Transverse colon (tissue), 4 donors: Measurements from ENCODE around the gene AIF1L. TPM values are rescaled to one million over a fixed set of nuclear protein-coding genes. Genes with fewer than 3 reads are reported as not detected.

Experiments
- DNase-seq: peaks from one replicate; pipeline ENCODE4 v3.0.0-alpha.2; 2019
- H3K27ac ChIP-seq, 4 donors: fragments of 200-600 bp; sonication (generic); 2 replicates each; pipeline ENCODE4 v1.5.1; 2016 to 2018; ENCODE audit warnings: inconsistent platforms in 4 of 4
- H3K27me3 ChIP-seq: fragments of 200-600 bp; sonication (generic); 2 replicates; pipeline ENCODE4 v1.5.1; 2017; ENCODE audit warnings: inconsistent platforms
- H3K36me3 ChIP-seq, 4 donors: fragments of 200-600 bp; sonication (generic); 2 replicates each; pipeline ENCODE4 v1.5.1; 2017 to 2019; ENCODE audit warnings: inconsistent platforms in 4 of 4
- H3K4me1 ChIP-seq, 4 donors: fragments of 200-600 bp; sonication (generic); 2 replicates each; pipeline ENCODE4 v1.5.1; 2017 to 2020; ENCODE audit warnings: inconsistent platforms in 4 of 4
- H3K4me3 ChIP-seq, 4 donors: fragments of 200-600 bp; sonication (generic); 1 replicate in 1 of 4; 2 replicates in 3 of 4; pipeline versions ENCODE4 v1.5.1 to v1.6.1; 2017 to 2019; ENCODE audit warnings: inconsistent platforms in 4 of 4
- H3K9me3 ChIP-seq, 2 donors: fragments of 200-600 bp; sonication (generic); 2 replicates each; pipeline ENCODE4 v1.5.1; 2017 to 2019; ENCODE audit warnings: inconsistent platforms in 2 of 2
- CTCF ChIP-seq, 5 experiments: fragments of 200-600 bp in 3 of 5; fragments of 450-650 bp in 2 of 5; sonication (generic) in 3 of 5; IDR thresholded peaks; 1 replicate in 2 of 5; 2 replicates in 3 of 5; pipeline ENCODE4 v1.5.1; 2016 to 2017; ENCODE audit warnings: antibody characterized with exemption in 5 of 5, inconsistent platforms in 3 of 5, mild to moderate bottlenecking in 2 of 5, moderate library complexity in 1 of 5
- EP300 ChIP-seq: sonication (generic); formaldehyde crosslinking; IDR thresholded peaks from one replicate; pipeline ENCODE4 v1.6.1; 2017; ENCODE audit warnings: antibody characterized with exemption, low read depth
- POLR2A ChIP-seq: fragments of 450-650 bp; IDR thresholded peaks from one replicate; pipeline ENCODE4 v1.6.1; 2016; ENCODE audit warnings: antibody characterized with exemption, mild to moderate bottlenecking, moderate library complexity
- POLR2AphosphoS5 ChIP-seq, 3 donors: sonication (generic); formaldehyde crosslinking; IDR thresholded peaks; one replicate each; pipeline ENCODE4 v1.6.1; 2016; ENCODE audit warnings: antibody characterized with exemption in 3 of 3
- WGBS, 2 donors: methylation state at CpG; one replicate each; pipeline ENCODE4 v1.1.5; 2018; ENCODE audit warnings: low coverage in 1 of 2; 5-methylcytosine and 5-hydroxymethylcytosine counted together
- in situ Hi-C, 4 donors: fragments of 200-750 bp; cut with MboI; loops; one replicate each; pipeline versions ENCODE4 v1.15.0 to v1.15.1; 2017; ENCODE audit warnings: low sequenced_read_pairs in 3 of 4, low pct_ligation_motif_present in 1 of 4, low pct_unique_long_range_greater_than_20kb in 1 of 4
- intact Hi-C: fragments of 100-400 bp; cut with DNase I; formaldehyde crosslinking; loops from one replicate; pipeline ENCODE4 v1.15.1; 2023; ENCODE audit warnings: low total_unique reads
- total RNA-seq, 4 donors: library from RNA; depleted of rRNA; stranded (reverse); fragments of >200 nt; gene quantifications; one replicate each; pipeline ENCODE4 v1.1.0, GENCODE V29; 2016

Gene AIF1L
- total RNA-seq, 4 donors from 2014 or later = 0.75 to 4.4 (median 1.7) TPM

GRCh38 chr9:131065599-131065998, 30.7 kb upstream of the AIF1L start:
- TF ChIP-seq EP300 (no peak), POLR2A (no peak), POLR2AphosphoS5 (IDR thresholded peaks at IDR 0.05) (no peak), CTCF (IDR thresholded peaks at IDR 0.05) (no peak)
- Histone ChIP-seq H3K27ac (no peak overlapping the region), H3K27me3 (no peaks in the 10 kb centered on the region), H3K36me3 (no peaks in the 10 kb centered on the region), H3K9me3 (no peaks in the 10 kb centered on the region), H3K4me3 (no peak overlapping the region), H3K4me1 (no peaks in the 10 kb centered on the region)
- no peak for DNase-seq
- in situ Hi-C loops (loop anchor here in 2 of 4 donors (25.0 kb wide), 1 partner anchor 272 kb away; no protein-coding TSS in a partner anchor), intact Hi-C loops (no loop called here)
- WGBS, 2 donors = 88 to 94% methylated on average over 7 of the region's 7 CpGs

- no peaks in the 10 kb centered on the region for H3K4me1 ChIP-seq
- H3K27me3 ChIP-seq = no peaks in the 10 kb centered on the region
- H3K4me3 ChIP-seq = no peak overlapping the region
- 60 to 77% methylated on average over 3 to 9 of the region's 9 CpGs for WGBS, 2 donors
- intact Hi-C loops (no loop called here), in situ Hi-C loops (loop anchor here in 2 of 4 donors (25.0 kb wide), 1 partner anchor 270 kb away; no protein-coding TSS in a partner anchor)
- no peaks in the 10 kb centered on the region for H3K36me3 ChIP-seq
- TF ChIP-seq POLR2A (no peak), CTCF (IDR thresholded peaks at IDR 0.05) (no peak), POLR2AphosphoS5 (IDR thresholded peaks at IDR 0.05) (no peak), EP300 (no peak)
- H3K9me3 ChIP-seq = no peaks in the 10 kb centered on the region
- DNase-seq = no peak
- no peak overlapping the region for H3K27ac ChIP-seq
These were observed 28.7 kb upstream of the AIF1L start for GRCh38 chr9:131067625-131068024.

- in situ Hi-C loops = loop anchor here in 2 of 4 donors (25.0 kb wide), 1 partner anchor 269 kb away; no protein-coding TSS in a partner anchor
These were observed 28.1 kb upstream of the AIF1L start for GRCh38 chr9:131068076-131068816.

GRCh38 chr9:131069699-131070098, 26.6 kb upstream of the AIF1L start:
- Histone ChIP-seq H3K36me3 (no peaks in the 10 kb centered on the region), H3K4me3 (no peak overlapping the region), H3K4me1 (no peaks in the 10 kb centered on the region), H3K9me3 (no peaks in the 10 kb centered on the region), H3K27me3 (no peaks in the 10 kb centered on the region), H3K27ac (no peak overlapping the region)
- in situ Hi-C loops (loop anchor here in 2 of 4 donors (25.0 kb wide), 1 partner anchor 268 kb away; no protein-coding TSS in a partner anchor), intact Hi-C loops (no loop called here)
- no peak for TF ChIP-seq POLR2A
- no peak for TF ChIP-seq CTCF (IDR thresholded peaks at IDR 0.05)
- TF ChIP-seq POLR2AphosphoS5 (IDR thresholded peaks at IDR 0.05) = no peak
- TF ChIP-seq EP300 = no peak
- WGBS, 2 donors = 88% methylated on average over 15 of the region's 15 CpGs; no CpG with 5 or more reads in 1 of the 2 donors
- no peak for DNase-seq

More at GRCh38 chr9:131068076-131068816, 28.1 kb upstream of the AIF1L start:
- Histone ChIP-seq H3K4me1 (no peaks in the 10 kb centered on the region), H3K9me3 (no peaks in the 10 kb centered on the region), H3K27ac (no peak overlapping the region), H3K4me3 (no peak overlapping the region), H3K27me3 (no peaks in the 10 kb centered on the region), H3K36me3 (no peaks in the 10 kb centered on the region)
- DNase-seq = no peak
- no peak for TF ChIP-seq EP300
- no peak for TF ChIP-seq POLR2AphosphoS5 (IDR thresholded peaks at IDR 0.05)
- TF ChIP-seq POLR2A = no peak
- intact Hi-C loops = no loop called here
- WGBS, 2 donors = 53% methylated on average over 12 of the region's 14 CpGs; no CpG with 5 or more reads in 1 of the 2 donors
